Endothelial cell of umbilical vein (primary cell): ENCODE data around the gene SPRED1. TPM values are rescaled to one million over a fixed set of nuclear protein-coding genes. Genes with fewer than 3 reads are reported as not detected.

Source experiments
- BruUV-seq: library from RNA; stranded (reverse); fragments of 400-500 nt; replicated peaks from 2 replicates; lab custom pipeline; 2021; lab: Mats Ljungman, UMichigan
- CTCF ChIA-PET: fragments of 300-600, 350-600 bp; sonication (Branson Sonifier 250); formaldehyde crosslinking; loops from one replicate; lab custom pipeline; 2021; ENCODE audit warnings: antibody characterized with exemption, inconsistent platforms; lab: Charles Lee
- POLR2A ChIA-PET: fragments of 300-600, 350-600 bp; sonication (Branson Sonifier 250); formaldehyde crosslinking; loops from one replicate; lab custom pipeline; 2021; ENCODE audit warnings: antibody characterized with exemption, inconsistent platforms; lab: Charles Lee
- DNase-seq: peaks from one replicate; pipeline ENCODE4 v3.0.0-alpha.2; 2011; ENCODE audit warnings: low read depth, low spot score
- FAIRE-seq: peaks from 2 replicates; lab custom pipeline; 2011; peaks lifted over from hg19 to GRCh38; lab: Jason Lieb, UNC
- H2AFZ ChIP-seq: 2 replicates; pipeline ENCODE4 v1.6.0; 2012; ENCODE audit warnings: low read depth, low read length, control low read depth, inconsistent platforms
- H3K27ac ChIP-seq: 2 replicates; pipeline ENCODE4 v1.5.1; 2011; ENCODE audit warnings: low read depth, mild to moderate bottlenecking, control low read depth, low read length, moderate library complexity; ENCODE audit not compliant: insufficient read depth
- H3K27me3 ChIP-seq, 2 experiments: 2 replicates each; pipeline versions ENCODE4 v1.6.0 to v1.6.1; 2011; ENCODE audit warnings: low read length in 2 of 2, mixed read lengths in 1 of 2; ENCODE audit not compliant: control insufficient read depth in 2 of 2, insufficient read depth in 2 of 2
- H3K36me3 ChIP-seq, 2 experiments: 2 replicates in 1 of 2; 3 replicates in 1 of 2; pipeline ENCODE4 v1.5.1; 2011; ENCODE audit warnings: low read length in 2 of 2, mild to moderate bottlenecking in 1 of 2, moderate library complexity in 1 of 2; ENCODE audit not compliant: control insufficient read depth in 2 of 2, insufficient read depth in 2 of 2; ENCODE audit errors: extremely low read depth in 1 of 2
- H3K4me1 ChIP-seq: 3 replicates; pipeline ENCODE4 v1.5.1; 2011; ENCODE audit warnings: mild to moderate bottlenecking, low read length; ENCODE audit not compliant: control insufficient read depth, insufficient read depth; ENCODE audit errors: extremely low read depth
- H3K4me2 ChIP-seq: 2 replicates; pipeline ENCODE4 v1.6.1; 2011; ENCODE audit warnings: low read length, control low read depth, mixed read lengths; ENCODE audit not compliant: insufficient read depth
- H3K4me3 ChIP-seq, 3 experiments: fragments of 200-600 bp in 1 of 3; sonication (generic), shearing (Covaris generic) in 1 of 3; replicated peaks in 1 of 3; 2 replicates each; pipeline ENCODE4 v1.5.1; 2011 to 2016; ENCODE audit warnings: control low read depth in 3 of 3, low read length in 3 of 3, mild to moderate bottlenecking in 2 of 3, inconsistent platforms in 1 of 3, low read depth in 1 of 3, moderate library complexity in 1 of 3; ENCODE audit not compliant: insufficient read depth in 1 of 3
- H3K79me2 ChIP-seq: 2 replicates; pipeline ENCODE4 v1.6.0; 2012; ENCODE audit warnings: low read length, inconsistent platforms; ENCODE audit not compliant: control insufficient read depth, insufficient read depth
- H3K9ac ChIP-seq: replicated peaks from 2 replicates; pipeline ENCODE3; 2011; ENCODE audit warnings: low read length, control low read depth; ENCODE audit not compliant: insufficient read depth; ENCODE audit errors: extremely low read depth
- H3K9me1 ChIP-seq: replicated peaks from 3 replicates; pipeline ENCODE4 v1.6.0; 2011; ENCODE audit warnings: mild to moderate bottlenecking, low read length; ENCODE audit not compliant: control insufficient read depth, insufficient read depth; ENCODE audit errors: extremely low read depth
- H3K9me3 ChIP-seq: replicated peaks from 2 replicates; pipeline ENCODE4 v1.5.1; 2012; ENCODE audit warnings: low read length, inconsistent platforms; ENCODE audit not compliant: control insufficient read depth, insufficient read depth
- H4K20me1 ChIP-seq: replicated peaks from 2 replicates; pipeline ENCODE3; 2011; ENCODE audit warnings: mild to moderate bottlenecking, low read length; ENCODE audit not compliant: control insufficient read depth, insufficient read depth; ENCODE audit errors: extremely low read depth
- CTCF ChIP-seq, 2 donors: IDR thresholded peaks; 1 replicate in 1 of 2; 2 replicates in 1 of 2; pipeline ENCODE4 v1.5.1; 2011; ENCODE audit warnings: low read length in 2 of 2, mild to moderate bottlenecking in 2 of 2, moderate library complexity in 2 of 2, control low read depth in 1 of 2, inconsistent platforms in 1 of 2, low read depth in 1 of 2; ENCODE audit not compliant: insufficient read depth in 1 of 2; ENCODE audit errors: extremely low read depth in 1 of 2
- EZH2 ChIP-seq: IDR thresholded peaks from 2 replicates; pipeline ENCODE4 v1.6.1; 2012; ENCODE audit warnings: borderline replicate concordance, low read depth, mild to moderate bottlenecking, moderate library complexity, low read length, inconsistent platforms; ENCODE audit not compliant: severe bottlenecking
- FOS ChIP-seq: IDR thresholded peaks from 2 replicates; pipeline ENCODE4 v1.6.1; 2011; ENCODE audit warnings: mild to moderate bottlenecking, low read length, moderate library complexity, borderline replicate concordance; ENCODE audit not compliant: insufficient read depth
- GATA2 ChIP-seq: IDR thresholded peaks from 2 replicates; pipeline ENCODE4 v1.7.0; 2011; ENCODE audit warnings: low read depth, mild to moderate bottlenecking, moderate library complexity, mixed read lengths, low read length; ENCODE audit not compliant: insufficient read length, insufficient read depth
- MAX ChIP-seq: IDR thresholded peaks from 2 replicates; pipeline ENCODE4 v1.6.1; 2011; ENCODE audit not compliant: insufficient read depth, insufficient read length
- MYC ChIP-seq: IDR thresholded peaks from one replicate; pipeline ENCODE4 v1.6.1; 2011; ENCODE audit warnings: mild to moderate bottlenecking, low read depth, low read length
- POLR2AphosphoS5 ChIP-seq: IDR thresholded peaks from 2 replicates; pipeline ENCODE4 v1.6.1; 2012; ENCODE audit warnings: low read depth, mild to moderate bottlenecking, control low read depth, low read length, moderate library complexity; ENCODE audit not compliant: insufficient read depth
- dilution Hi-C: fragments of 300-500 bp; cut with MboI; formaldehyde crosslinking; loops from one replicate; pipeline ENCODE4 v1.15.0; 2019; ENCODE audit warnings: low sequenced_read_pairs; ENCODE audit not compliant: extremely low pct_ligation_motif_present
- intact Hi-C: fragments of 100-400 bp; cut with micrococcal nuclease; formaldehyde crosslinking; loops from one replicate; pipeline ENCODE4 v1.10.0; 2022
- polyA plus RNA-seq, 4 experiments: library from polyadenylated mRNA; depleted of rRNA in 3 of 4; stranded (reverse) in 3 of 4; unstranded in 1 of 4; fragments of >200 nt; gene quantifications; 2 replicates each; pipeline versions ENCODE4 v1.2.1 to v1.2.3, GENCODE V29; 2011 to 2012; ENCODE audit warnings: missing spikeins in 1 of 4
- total RNA-seq: library from RNA; stranded (reverse); gene quantifications from 2 replicates; pipeline ENCODE4 v1.2.3, GENCODE V29; 2021

The SPRED1 gene
- total and polyA plus RNA-seq, 2 donors (not counting 3 experiments of a cell fraction or from before 2014, with no cell fraction given): 1.3 to 10.7 TPM

GRCh38 chr15:38294126-38294525 is 41.5 kb downstream of the SPRED1 start:
- POLR2A ChIA-PET: no interaction called here
- FAIRE-seq: no peak
- peaks cover 5% of the 10 kb centered on the region for H4K20me1 ChIP-seq
- H3K9me3 ChIP-seq: no peaks in the 10 kb centered on the region
- BruUV-seq: no TSS peak
- no peak overlapping the region for H3K9ac ChIP-seq
- TF ChIP-seq POLR2AphosphoS5: no peak
- intact Hi-C loops (no loop called here), dilution Hi-C loops (no loop called here)
- no peak overlapping the region for H2AFZ ChIP-seq
- no peaks in the 10 kb centered on the region for H3K27me3 ChIP-seq
- CTCF ChIA-PET: interaction anchor here (1.7 kb wide), 1 partner anchor 11 kb away, joined by 4 read pairs; no protein-coding TSS in a partner anchor
- H3K4me2 ChIP-seq: no peak overlapping the region
- H3K4me3 ChIP-seq: no peak overlapping the region
- H3K4me1 ChIP-seq: no peaks in the 10 kb centered on the region
- peak; percentile 15 for DNase-seq
- H3K9me1 ChIP-seq: no peaks in the 10 kb centered on the region
- no peak overlapping the region for H3K27ac ChIP-seq
- H3K79me2 ChIP-seq: peaks cover 92% of the 10 kb centered on the region
- no peaks in the 10 kb centered on the region for H3K36me3 ChIP-seq

GRCh38 chr15:38297623-38298388 is 45.2 kb downstream of the SPRED1 start:
- DNase-seq: no peak
- Histone ChIP-seq H3K36me3 (no peaks in the 10 kb centered on the region), H3K27ac (no peak overlapping the region), H3K4me2 (no peak overlapping the region), H2AFZ (no peak overlapping the region), H3K79me2 (peaks cover 81% of the 10 kb centered on the region), H3K4me1 (no peaks in the 10 kb centered on the region), H4K20me1 (peaks cover 2% of the 10 kb centered on the region), H3K9me1 (peaks cover 2% of the 10 kb centered on the region), H3K9ac (no peak overlapping the region), H3K4me3 (no peak overlapping the region), H3K9me3 (no peaks in the 10 kb centered on the region), H3K27me3 (no peaks in the 10 kb centered on the region)
- BruUV-seq: no TSS peak
- no peak for FAIRE-seq
- dilution Hi-C loops: no loop called here
- ChIA-PET CTCF (no interaction called here), POLR2A (no interaction called here)
- intact Hi-C loops: no loop called here
- TF ChIP-seq FOS: no peak
- TF ChIP-seq EZH2: no peak
- no peak for TF ChIP-seq GATA2
- TF ChIP-seq CTCF (IDR thresholded peaks at IDR 0.05; ENCODE audit: extremely low read depth in 1 of 2, insufficient read depth in 1 of 2, low read depth in 1 of 2, low read length in 2 of 2): no peak
- TF ChIP-seq MAX: no peak
- no peak for TF ChIP-seq MYC
